Middle frontal gyrus (tissue), 1 donor: ENCODE results near the gene APIP.
"Not testable (repeated sequence)": the region's sequence is repeated elsewhere in the genome, so short reads cannot be mapped to it uniquely, and the experiment has no call there.

Experiments used
- DNase-seq: peaks from one replicate; pipeline ENCODE4 v3.0.0-alpha.2; 2015; ENCODE audit warnings: low spot score; ENCODE audit errors: extremely low spot score

The APIP gene

DNA sequence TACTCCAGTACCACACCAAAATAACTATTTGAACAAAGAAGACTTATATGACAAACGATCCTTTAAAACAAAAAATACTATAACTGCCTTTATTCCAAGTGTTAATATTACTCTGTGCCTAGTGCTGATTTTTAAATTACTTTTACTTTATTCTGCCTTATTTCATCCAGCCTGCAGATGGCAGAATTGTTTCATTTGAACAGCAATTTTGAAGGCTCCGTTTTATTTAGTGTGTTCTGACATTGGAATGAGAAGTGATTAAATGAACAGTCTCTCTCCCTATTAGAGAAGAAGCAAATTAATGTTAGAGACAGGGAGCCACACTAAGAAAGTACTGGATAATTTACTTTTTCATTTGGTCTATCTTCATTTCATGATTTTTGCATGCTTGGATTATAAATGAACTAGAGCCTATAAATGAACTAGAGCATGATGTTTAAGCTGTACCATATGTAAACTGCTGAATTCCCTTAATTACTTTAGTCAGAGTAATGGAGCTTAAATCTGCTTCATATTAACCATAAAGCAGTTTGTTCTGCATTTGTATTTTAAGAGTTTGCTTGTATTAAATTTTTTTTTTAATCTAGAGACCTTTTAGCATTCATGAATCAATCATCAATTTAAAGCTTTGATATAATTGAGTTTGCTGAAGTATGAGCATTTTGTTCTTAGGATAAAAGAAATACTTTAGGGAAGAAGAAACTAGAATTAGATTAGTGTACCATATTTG, 10.1 kb upstream of the APIP start:
- DNase-seq: no peak

DNA sequence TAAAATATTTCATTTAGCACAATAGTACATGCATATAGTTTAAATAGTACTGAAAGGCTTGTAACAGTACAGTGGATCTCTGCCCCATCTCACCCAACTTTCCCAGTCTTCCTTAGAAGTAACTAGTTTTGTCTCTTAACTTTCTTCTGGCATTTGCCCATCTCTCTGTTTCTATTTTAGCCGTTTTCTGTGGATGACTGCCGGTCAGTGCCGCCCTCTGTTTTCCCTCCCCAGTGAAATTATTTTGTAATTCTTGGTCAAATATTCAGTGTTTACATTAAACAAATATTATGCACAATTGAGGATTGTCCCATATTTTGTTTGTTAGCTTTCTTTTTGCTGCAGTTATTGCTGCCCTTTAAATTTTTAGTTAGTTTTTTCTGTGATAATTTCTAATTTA, 8.5 kb upstream of the APIP start:
- DNase-seq: no peak

- no peak for DNase-seq
Observed at GRCh38 chr11:34921156-34921555, 5.0 kb upstream of the APIP start.

- no peak for DNase-seq
Observed at GRCh38 chr11:34916843-34917770, 928 bp upstream of the APIP start.

GRCh38 chr11:34915136-34916014, 804 bp downstream of the APIP start:
- no peak for DNase-seq

DNA sequence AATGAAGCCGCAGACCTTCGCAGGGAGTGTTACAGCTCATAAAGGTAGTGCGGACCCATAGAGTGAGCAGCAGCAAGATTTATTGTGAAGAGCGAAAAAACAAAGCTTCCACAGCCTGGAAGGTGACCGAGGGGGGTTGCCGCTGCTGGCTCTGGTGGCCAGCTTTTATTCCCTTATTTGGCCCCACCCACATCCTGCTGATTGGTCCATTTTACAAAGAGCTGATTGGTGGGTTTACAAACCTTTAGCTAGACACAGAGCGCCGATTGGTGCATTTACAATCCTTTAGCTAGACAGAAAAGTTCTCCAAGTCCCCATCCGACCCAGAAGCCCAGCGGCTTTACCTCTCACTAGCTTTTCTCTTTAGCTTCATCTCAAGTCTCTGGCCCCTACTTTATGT, 2.6 kb downstream of the APIP start:
- not testable (repeated sequence) for DNase-seq

DNA sequence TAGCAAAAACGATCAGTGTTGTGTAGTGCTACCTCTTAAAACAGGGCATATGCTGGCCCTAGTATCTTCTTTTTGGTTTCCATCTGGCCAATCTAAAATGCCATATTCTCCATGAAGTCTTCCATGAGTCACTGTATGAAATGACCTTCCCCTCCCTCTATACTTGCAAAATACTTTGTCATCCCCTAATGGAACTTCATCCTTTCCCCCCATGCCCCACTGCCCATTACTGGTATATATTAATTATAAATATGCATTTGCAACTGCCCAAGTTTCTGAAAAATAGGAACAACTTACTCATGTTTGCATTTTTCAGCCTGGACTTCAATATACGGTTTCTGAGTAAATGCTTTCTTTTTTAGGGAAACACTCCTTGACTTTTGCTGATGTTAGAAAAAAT, 4.5 kb downstream of the APIP start:
- DNase-seq: no peak

DNA sequence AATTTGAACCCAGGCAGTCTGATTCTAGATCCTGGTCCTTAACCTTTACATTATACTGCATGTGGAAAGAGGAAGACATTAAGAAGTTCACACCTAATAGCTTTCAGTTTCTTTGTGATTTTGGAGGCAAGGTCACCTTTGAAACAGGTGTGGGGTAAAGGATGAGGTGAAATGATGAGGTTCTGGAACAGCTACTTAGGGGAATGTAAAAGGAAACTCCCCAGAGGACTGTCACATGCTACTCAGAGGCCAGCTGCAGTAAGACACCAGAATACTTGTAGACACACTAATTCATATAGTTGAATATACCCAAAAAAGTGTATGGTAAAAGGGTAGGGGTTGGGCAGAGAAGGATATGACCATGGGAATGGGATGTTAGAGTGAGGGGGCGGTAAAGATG, 5.4 kb downstream of the APIP start:
- DNase-seq: no peak

GRCh38 chr11:34909955-34910354, 6.2 kb downstream of the APIP start:
- DNase-seq: no peak

DNA sequence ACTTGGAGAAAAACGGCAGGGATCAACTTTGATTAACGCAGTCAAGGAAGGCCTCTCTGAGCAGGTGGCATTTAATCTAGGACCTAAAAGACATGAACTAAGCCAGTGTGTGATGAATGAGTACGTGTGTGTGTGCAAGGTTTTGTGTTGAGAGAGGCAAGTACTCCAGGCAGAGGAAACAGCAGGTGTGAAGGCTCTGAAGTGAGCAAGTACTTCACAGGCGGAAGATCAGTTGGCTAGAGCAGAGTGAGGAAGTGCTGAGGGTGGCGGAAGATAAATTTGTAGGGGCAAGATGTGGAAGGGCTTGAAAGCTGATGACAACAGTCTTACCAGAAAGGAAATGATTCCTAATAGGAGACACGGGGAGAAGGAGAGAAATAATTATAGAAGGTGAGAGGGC, 6.8 kb downstream of the APIP start:
- DNase-seq: no peak

DNA sequence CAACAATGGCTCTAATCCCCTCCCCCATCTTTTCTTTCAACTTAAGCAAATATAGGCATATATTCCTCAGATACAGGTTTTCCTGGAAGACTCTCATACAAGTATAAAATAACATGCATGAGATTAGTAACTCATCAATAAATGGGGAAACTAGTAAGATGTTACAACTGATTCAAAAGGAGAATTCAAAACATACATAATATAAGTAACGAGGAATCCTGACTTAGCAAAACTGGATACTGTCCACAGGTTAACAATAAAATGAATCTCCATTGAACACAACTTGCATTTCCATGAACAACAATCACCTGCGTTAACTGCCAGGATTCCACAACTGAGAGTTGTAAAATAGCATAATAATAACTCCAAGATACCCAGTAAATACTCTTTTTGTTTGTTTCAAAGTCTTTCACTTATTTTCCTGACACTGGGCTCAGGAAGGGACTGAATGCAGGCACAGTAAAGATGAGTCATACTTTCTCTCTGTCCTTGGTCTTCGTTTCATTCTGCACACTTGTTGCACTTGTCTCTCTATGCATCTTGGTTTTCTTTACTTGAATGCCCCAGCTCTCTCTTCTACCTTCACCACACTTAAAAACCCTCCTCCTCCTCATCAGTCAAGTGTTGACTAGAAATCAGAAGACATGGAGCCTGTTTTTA, 8.1 kb downstream of the APIP start:
- no peak for DNase-seq

GRCh38 chr11:34905666-34906065, 10.5 kb downstream of the APIP start:
- no peak for DNase-seq

GRCh38 chr11:34904421-34904955, 11.7 kb downstream of the APIP start:
- no peak for DNase-seq

DNA sequence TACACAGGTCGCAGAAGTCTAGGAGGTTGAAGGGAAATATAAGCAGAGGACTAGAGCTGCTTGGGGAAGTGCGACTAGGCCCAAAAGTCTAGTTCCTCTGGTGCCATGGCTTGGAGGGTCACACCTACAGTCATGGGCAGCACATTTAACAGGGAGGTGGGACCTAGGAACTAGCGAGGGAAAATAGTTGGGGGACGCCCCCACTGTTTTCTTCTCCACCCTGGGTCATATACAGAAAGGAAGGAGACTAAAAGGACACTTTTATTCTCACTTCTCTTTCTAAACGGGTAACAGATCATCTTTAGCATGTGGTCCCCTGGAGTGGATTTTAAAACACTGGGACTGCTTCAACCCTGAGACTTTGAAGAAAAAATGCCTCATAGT, 16.6 kb downstream of the APIP start:
- no peak for DNase-seq

DNA sequence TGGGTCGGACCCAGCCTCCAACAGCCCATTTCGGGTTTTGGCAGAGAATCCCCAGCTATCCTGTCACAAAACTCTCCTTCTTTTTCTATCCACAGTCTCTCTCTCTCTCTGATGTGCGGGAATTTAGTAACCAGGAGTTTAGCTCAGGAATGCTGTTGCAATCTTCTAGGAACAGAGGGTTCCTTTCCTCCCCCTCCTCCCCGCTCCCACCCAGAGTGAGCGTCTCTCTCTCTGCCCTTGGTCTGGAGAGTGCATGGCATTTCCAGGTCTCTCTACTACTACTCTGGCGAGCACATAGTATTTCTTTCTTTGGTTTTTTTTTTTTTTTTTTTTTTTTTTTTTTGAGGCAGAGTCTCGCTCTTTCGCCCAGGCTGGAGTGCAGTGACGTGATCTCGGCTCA, 17.7 kb downstream of the APIP start:
- DNase-seq: no peak

DNA sequence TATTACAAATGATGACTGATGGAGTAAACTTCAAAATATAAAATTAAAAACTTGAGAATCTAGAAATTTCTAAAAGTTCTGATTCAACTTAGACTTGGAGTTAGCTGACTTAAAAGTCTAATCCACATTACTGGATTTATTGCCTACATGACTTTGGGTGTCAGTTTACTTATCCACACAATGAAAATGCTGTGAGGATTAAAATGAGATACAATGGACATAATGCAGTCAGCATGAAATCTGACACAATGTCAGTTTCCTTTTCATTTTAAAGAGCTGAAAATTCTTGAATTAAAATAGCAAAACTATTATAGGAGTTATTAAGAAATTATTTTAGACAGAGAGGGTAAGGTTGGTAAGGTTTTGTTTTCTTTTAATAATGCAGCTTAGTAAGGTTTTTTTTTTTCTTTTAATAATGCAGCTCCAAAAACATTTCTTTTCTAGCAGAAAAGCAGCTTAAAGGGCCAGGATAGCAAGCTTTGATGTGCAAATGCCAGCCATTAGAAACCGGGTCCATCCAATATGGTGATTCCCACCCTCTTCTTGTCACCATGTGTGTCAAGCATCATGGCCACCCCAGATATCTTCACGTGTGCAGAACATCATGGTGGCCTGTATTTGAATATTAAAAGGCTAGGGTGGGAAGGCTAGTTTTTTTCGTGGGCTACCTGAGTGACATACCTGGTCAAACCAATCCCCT, 18.9 kb downstream of the APIP start:
- no peak for DNase-seq

DNA sequence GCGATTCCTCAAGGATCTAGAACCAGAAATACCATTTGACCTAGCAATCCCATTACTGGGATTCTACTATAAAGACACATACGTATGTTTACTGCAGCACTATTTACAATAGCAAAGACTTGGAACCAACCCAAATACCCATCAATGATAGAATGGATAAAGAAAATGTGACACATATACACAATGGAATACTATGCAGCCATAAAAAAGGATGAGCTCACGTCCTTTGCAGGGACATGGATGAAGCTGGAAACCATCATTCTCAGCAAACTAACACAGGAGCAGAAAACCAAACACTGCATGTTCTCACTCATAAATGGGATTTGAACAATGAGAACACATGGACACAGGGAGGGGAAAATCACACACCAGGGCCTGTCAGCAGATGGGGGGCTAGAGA, 20.0 kb downstream of the APIP start:
- not testable (repeated sequence) for DNase-seq

- no peak for DNase-seq
Observed at GRCh38 chr11:34893416-34893815, 22.8 kb downstream of the APIP start.

DNA sequence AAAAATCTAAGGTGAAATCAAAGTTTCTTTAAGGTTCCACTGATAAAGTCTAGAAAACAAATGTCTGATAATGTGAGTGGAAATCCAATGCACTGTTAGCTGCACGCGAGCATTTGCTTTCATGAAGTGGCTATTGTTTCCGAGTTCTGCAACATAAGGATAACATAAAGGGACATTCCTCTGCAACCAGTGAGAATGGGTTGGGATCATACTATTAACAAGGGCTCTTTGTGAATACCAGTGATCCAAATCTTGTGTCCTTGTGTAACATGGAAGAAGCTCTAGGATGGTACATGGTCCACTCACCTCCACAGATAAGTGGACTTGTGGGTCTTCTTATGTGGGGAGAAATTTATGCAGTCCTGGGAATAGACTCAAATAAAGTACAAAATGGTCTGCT, 24.6 kb downstream of the APIP start:
- no peak for DNase-seq

DNA sequence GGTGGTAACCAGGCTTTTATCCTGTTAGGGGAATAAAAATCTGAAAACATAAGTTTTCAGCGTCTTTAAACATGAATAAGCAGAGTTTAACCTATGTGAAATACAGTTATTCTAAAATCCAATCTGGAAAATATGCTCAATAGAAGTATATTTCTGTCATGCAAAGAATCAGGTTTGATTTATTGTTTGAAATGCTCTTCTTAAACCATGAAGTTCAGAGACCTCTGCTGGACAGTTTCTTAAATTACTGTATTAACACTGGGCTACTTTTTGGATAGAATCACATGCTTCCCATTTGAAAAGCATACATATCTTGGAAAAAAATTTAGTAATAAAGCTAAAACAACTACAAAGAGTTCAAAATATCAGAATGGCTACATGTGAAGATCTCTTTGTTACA, 25.4 kb downstream of the APIP start:
- peak; percentile 43 for DNase-seq
